DMS 273 treated with DMSO at 0.1 percent for 48 hours (cell line): ENCODE data around the gene AGXT.

Experiments used
- DNase-seq: peaks from one replicate; lab custom pipeline; 2025; lab: John Stamatoyannopoulos, UW

AGXT gene

GRCh38 chr2:240928476-240929363, 60.1 kb downstream of the AGXT start:
- DNase-seq, result no peak

- DNase-seq, result no peak
These were observed 60.9 kb downstream of the AGXT start for GRCh38 chr2:240929364-240930095.
